Fibroblast of pulmonary artery (primary cell): ENCODE results near the gene RHOT2.

Experiments used
- DNase-seq: peaks from one replicate; pipeline ENCODE4 v3.0.0-alpha.2; 2010; ENCODE audit warnings: low read depth
- H3K4me3 ChIP-seq: replicated peaks from 2 replicates; pipeline ENCODE4 v1.5.1; 2011; ENCODE audit warnings: low read depth, mild to moderate bottlenecking, control low read depth, low read length, moderate library complexity
- TF ChIP-seq, protein P1 (sequence below): IDR thresholded peaks from 2 replicates; pipeline ENCODE4 v1.5.1; 2011; ENCODE audit warnings: mild to moderate bottlenecking, control low read depth, low read length, inconsistent platforms; ENCODE audit errors: missing control alignments

The RHOT2 gene

DNA sequence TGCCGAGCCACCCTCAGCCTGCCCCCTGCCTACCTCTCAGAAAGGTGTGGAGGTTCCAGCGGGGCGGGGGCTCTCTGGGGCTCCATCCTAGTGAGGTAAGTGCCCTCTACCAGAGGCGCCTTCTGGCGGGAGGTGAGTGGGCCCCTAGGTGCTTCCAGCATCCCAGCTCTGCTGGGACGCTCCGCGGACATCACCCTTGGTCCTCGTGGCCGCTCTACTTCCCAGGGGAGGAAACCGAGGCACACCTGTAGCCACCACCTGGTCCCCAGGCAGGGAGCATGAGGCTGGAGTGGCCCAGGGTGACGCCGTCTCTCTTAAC is 24.9 kb upstream of the RHOT2 start:
- TF ChIP-seq, protein P1, sequence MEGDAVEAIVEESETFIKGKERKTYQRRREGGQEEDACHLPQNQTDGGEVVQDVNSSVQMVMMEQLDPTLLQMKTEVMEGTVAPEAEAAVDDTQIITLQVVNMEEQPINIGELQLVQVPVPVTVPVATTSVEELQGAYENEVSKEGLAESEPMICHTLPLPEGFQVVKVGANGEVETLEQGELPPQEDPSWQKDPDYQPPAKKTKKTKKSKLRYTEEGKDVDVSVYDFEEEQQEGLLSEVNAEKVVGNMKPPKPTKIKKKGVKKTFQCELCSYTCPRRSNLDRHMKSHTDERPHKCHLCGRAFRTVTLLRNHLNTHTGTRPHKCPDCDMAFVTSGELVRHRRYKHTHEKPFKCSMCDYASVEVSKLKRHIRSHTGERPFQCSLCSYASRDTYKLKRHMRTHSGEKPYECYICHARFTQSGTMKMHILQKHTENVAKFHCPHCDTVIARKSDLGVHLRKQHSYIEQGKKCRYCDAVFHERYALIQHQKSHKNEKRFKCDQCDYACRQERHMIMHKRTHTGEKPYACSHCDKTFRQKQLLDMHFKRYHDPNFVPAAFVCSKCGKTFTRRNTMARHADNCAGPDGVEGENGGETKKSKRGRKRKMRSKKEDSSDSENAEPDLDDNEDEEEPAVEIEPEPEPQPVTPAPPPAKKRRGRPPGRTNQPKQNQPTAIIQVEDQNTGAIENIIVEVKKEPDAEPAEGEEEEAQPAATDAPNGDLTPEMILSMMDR: no peak
- H3K4me3 ChIP-seq: peak overlapping the region; percentile 70
- DNase-seq: no peak

DNA sequence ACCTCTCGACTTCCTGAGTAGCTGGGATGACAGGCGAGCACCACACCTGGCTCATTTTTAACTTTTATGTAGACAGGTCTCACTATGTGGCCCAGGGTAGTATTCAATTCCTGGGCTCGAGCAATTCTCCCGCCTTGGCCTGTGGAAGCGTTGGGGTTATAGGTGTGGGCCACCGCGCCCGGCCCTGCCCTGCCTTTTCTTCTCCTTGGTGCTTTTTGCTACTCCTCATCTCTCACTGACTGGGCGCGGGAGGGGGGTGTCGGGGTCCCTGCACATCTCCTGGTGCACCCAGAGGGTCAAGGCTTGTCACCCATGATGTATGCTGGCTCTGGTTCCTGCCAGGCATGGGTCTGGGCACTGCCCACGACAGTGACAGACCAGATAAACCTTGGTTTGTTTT is 23.4 kb upstream of the RHOT2 start:
- no peak overlapping the region for H3K4me3 ChIP-seq
- DNase-seq: no peak
- TF ChIP-seq, protein P1: no peak

DNA sequence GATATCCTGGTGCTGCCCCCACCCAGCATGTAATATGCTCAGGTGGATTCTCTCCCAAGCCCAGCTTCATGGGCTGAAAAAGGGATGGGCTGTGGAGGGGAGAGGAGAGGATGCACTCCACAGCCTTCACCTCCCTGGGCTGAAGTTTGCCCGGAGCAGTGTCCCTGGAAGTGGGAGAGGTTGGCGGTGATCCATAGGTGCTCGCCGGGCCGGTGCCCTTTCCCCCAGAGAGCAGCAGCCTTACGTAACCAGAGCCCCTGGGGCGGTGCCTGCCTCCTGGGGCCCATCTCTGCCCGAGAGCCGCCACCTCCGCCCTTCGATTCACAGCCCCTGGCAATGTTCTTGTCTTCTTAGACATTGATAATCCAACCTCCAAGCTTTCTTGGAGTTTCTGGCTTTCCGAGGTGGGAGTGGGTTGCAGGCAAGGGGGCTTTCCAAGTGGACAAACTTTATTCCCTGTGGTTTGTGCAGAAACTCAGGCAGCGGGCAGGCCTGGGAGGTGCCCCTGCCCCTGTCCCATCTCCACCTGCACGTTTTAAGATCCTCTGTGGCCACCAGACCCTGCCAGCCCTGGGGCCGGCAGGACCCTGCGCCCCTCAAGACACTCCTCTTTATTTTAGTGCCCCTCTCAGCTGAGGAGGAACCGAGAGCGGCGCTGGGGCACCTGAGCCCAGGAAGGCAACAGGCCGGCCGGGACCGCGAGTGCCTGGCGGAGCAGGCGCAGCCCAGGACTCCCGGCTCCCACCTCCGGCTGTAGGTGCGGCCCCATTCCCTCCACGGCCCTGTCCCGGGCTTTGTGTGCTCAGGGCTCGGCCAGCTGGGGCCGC is 21.9 kb upstream of the RHOT2 start:
- H3K4me3 ChIP-seq: no peak overlapping the region
- TF ChIP-seq, protein P1: no peak
- DNase-seq: no peak

DNA sequence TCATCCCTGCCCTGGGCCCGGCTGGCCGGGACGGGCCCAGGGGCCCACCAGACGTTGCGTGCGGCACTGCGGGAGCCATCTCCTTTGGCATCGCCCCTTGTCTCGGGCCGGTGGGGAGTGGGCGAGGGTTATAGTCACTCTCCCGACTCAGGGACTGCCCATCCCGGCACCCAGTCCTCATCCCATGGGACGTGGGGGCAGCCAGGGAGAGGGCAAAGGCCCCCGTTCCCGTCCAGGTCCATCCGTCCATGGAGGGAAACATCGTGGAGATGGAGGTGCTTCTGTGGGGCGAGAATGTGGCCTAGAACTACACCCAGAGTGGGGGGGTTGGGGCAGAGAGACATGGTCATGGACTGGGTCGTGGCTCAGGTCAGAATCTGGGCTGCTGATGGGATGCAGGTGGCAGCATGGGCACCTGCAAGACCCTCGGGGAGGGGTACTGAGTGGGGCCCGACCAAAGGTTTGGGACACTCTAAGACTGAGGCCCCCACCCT is 21.2 kb upstream of the RHOT2 start:
- TF ChIP-seq, protein P1: no peak
- H3K4me3 ChIP-seq: no peak overlapping the region
- no peak for DNase-seq

DNA sequence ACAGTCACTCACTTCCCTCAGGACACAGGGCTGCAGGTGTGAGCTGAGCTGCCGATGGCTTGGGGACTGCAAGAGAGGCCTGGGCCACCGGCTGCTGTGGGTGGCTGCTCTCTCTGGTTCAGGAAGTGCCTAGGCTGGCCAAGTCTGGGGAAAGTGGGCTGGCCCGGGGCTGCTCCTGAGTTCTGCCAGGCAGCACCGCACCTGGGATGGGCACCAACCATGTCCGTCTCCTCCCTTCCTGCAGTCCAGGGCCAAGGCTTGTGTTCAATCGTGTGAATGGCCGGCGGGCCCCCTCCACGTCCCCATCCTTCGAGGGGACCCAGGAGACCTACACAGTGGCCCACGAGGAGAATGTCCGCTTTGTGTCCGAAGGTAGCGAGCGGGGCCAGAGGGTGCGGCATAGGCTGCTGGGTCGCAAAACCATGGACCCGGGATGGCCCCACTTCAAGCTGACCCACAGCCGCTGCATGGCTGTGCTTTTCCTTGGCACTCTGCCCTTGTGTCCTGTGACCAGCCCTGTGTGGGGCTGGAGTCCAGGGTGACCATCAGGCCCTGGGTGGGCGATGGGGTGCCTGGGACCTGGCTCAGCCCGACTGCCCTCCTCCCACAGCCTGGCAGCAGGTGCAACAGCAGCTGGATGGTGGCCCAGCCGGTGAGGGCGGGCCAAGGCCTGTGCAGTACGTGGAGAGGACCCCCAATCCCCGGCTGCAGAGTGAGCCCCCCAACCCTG is 20.6 kb upstream of the RHOT2 start:
- TF ChIP-seq, protein P1: no peak
- no peak overlapping the region for H3K4me3 ChIP-seq
- DNase-seq: no peak

DNA sequence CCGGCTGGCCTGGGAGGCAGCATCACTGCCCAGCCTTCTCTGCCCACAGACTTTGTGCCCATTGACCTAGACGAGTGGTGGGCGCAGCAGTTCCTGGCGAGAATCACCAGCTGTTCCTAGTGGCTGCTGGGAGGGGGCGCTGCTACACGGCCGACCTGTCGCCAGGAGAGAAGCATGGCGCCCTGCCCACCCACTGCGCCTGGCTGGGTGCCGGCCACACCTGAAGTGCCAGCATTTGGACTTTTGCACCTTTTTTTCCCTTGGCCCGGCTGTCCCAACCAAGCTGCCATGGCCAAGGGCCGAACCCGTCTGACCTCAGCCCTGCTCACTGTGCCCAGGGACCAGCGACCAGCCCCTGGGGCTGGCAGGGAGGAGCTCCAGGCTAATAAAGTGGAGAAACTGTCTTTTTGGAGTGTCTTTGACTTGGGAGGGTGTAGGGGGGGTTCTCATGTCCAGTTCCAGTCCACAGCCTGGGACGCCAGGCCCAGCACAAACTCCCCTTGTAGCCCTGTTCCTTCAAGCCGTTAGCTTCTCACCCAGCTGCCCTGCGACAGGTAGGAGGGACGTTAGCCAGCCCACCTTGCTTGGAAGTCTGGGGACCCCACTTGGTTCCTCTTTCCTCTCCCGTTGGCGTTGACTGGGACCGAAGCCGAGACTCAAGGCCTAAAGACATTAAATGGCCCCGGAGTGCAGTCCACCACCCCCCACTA is 19.7 kb upstream of the RHOT2 start:
- DNase-seq: peak; percentile 24
- TF ChIP-seq, protein P1: peak; percentile 36
- peak overlapping the region; percentile 67 for H3K4me3 ChIP-seq
